ENCODE data around the gene ANKRD45. TPM values are rescaled to one million over a fixed set of nuclear protein-coding genes. Genes with fewer than 3 reads are reported as not detected.
"Not testable (repeated sequence)": the region's sequence is repeated elsewhere in the genome, so short reads cannot be mapped to it uniquely, and the experiment has no call there.

ANKRD45 gene, protein sequence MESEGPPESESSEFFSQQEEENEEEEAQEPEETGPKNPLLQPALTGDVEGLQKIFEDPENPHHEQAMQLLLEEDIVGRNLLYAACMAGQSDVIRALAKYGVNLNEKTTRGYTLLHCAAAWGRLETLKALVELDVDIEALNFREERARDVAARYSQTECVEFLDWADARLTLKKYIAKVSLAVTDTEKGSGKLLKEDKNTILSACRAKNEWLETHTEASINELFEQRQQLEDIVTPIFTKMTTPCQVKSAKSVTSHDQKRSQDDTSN
- total RNA-seq: not detected

DNA sequence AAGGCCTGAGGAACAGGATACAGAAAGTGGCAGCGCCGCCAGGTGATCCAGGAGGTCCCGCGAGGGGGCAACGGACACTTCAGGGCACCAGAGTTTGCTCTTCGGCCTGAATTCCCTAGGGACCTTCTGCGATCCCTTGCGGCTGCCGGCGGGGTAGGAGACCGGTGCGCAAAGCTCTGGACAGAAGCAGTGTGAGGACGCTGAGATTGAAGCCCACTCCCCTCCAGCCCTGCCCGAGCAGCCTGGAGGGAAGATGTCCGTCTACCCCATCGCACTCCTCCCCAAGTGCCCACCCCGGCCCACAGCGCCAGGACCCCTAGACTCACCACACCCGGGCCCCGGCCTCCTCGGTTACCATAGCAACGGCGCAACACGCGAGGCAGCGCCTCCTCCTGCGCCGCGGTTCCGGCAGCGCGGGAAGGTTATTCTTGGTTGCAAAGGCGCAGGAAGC lies at the start of gene ANKRD45:
Gene ANKRD45, minus strand, starts transcription at position 361 of the 451 bp plus-strand sequence. CDS start 10,433 bp downstream, outside the sequence.
- peak; percentile 29 for DNase-seq
- intact Hi-C loops (cut with micrococcal nuclease): no loop called here
- Mint-ChIP-seq H3K9me3 (no peaks in the 10 kb centered on the region), H3K4me1 (ENCODE audit: low read depth) (peaks cover 13% of the 10 kb centered on the region), H3K4me3 (peak within 1 kb of the TSS; percentile 53), H3K27ac (no peak within 1 kb of the TSS), H3K36me3 (ENCODE audit: low read depth) (peaks cover 2% of the 10 kb centered on the region), H3K27me3 (ENCODE audit: low read depth) (peaks cover 30% of the 10 kb centered on the region)
- CTCF ChIA-PET: no interaction called here

DNA sequence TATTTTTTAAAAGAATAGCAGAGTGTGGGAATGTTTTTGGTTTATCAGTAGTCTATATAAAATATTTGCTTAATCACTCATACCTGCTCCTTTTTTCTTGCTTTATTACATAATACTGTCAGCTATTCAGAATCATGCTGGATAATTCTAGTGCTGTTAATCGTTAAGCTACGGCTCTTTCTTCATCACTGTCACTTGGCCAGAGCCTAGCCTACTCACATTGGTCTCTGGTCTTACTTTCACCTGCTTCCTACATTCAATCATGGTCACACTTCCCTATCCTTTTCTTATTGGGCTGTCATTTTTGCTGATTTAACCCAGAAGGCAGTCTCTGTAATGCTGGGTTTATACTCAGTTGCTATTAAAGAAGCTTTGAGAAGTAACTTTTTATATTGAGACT lies 47.6 kb upstream of the ANKRD45 start:
- no peak for DNase-seq
- no peak overlapping the region for H3K27ac Mint-ChIP-seq
- CTCF ChIA-PET: interaction anchor here (0.8 kb wide), 1 partner anchor 287 kb away, joined by 3 read pairs; no protein-coding TSS in a partner anchor
- H3K4me3 Mint-ChIP-seq: no peak overlapping the region
- intact Hi-C loops (cut with micrococcal nuclease): loop anchor here (10.0 kb wide), 1 partner anchor 498 kb away; no protein-coding TSS in a partner anchor
- H3K27me3 Mint-ChIP-seq (ENCODE audit: low read depth): no peaks in the 10 kb centered on the region
- no peaks in the 10 kb centered on the region for H3K9me3 Mint-ChIP-seq
- H3K36me3 Mint-ChIP-seq (ENCODE audit: low read depth): peaks cover 8% of the 10 kb centered on the region
- H3K4me1 Mint-ChIP-seq (ENCODE audit: low read depth): peaks cover 21% of the 10 kb centered on the region

DNA sequence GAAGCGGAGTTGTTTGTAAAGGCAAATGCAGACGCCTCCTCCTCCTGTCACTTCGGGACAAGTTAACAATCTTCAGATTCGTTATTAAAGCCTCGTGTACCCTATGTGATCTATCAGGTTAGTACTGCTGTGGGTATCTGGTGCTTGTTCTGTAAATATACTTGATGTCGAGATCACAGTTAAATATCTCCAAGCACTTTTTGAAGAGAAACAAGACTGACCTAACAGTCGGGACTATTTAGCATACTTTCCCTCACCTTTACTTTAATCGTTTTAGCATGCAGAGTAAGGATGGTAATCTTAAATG lies 45.8 kb upstream of the ANKRD45 start:
- Mint-ChIP-seq H3K4me3 (peak overlapping the region; percentile 97), H3K4me1 (ENCODE audit: low read depth) (peaks cover 14% of the 10 kb centered on the region), H3K36me3 (ENCODE audit: low read depth) (no peaks in the 10 kb centered on the region), H3K27me3 (ENCODE audit: low read depth) (peaks cover 9% of the 10 kb centered on the region), H3K9me3 (no peaks in the 10 kb centered on the region), H3K27ac (peak overlapping the region; percentile 96)
- no peak for DNase-seq
- intact Hi-C loops (cut with micrococcal nuclease): loop anchor here (1.0 to 10.0 kb wide), 3 partner anchors 284 to 499 kb away; partner anchors contain the start of gene RABGAP1L
- CTCF ChIA-PET: interaction anchor here (1.2 to 1.5 kb wide), 4 partner anchors 74 to 286 kb away, joined by 3 to 4 read pairs (median 4); partner anchors contain the start of gene DARS2

DNA sequence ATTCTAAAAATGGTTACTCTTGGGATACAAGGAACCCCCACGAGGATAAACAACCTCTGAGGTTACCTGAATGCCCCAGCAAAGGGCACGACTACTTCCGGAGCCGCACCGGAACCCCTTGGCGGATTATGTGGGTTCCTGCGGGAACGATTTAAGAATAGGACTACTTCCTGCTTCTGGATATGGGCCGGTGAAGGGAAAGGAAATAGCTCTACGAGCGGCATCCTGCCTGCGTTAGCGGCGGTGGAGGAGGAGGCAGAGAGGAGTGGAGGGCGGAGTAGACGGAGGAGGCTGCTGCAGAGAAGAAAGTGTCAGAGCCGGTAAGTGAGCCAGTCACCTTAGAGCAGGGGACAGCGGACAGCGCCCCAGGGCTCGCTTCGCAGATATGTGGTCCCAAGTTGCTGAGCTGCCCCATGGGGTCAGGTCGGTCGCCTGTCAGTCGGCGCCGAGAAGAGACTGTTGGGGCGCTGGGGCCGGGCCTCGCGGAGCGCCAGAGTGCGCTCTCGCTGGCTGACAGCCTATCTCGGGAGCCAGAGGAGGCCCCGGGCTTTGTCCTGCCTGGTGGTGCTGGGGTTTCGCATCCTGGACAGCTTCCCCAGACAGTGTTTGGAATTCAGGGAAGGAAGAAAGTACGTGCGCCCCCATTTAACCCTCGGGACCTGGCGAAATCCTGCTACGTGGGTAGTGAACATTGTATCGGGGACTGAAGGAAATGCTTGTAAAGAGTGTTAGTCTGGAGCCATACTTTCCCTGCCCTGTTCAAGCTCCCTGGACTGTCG lies 45.3 kb upstream of the ANKRD45 start, which contains the start of gene KLHL20:
Gene KLHL20, plus strand, starts transcription at position 223 of the 779 bp plus-strand sequence. CDS start 1,063 bp downstream, outside the sequence.
- peak; percentile 91 for DNase-seq
- peak within 1 kb of the TSS; percentile 97 for H3K4me3 Mint-ChIP-seq
- peaks cover 9% of the 10 kb centered on the region for H3K4me1 Mint-ChIP-seq (ENCODE audit: low read depth)
- CTCF ChIA-PET: interaction anchor here (1.2 to 1.5 kb wide), 6 partner anchors 8 to 285 kb away, joined by 3 to 4 read pairs (median 4); partner anchors contain the start of gene DARS2
- intact Hi-C loops (cut with micrococcal nuclease): loop anchor here (1.0 to 10.0 kb wide), 8 partner anchors 109 to 1284 kb away; partner anchors contain the start of genes CACYBP, CENPL, DARS2 and PRDX6
- peak within 1 kb of the TSS; percentile 96 for H3K27ac Mint-ChIP-seq
- H3K27me3 Mint-ChIP-seq (ENCODE audit: low read depth): peaks cover 15% of the 10 kb centered on the region
- no peaks in the 10 kb centered on the region for H3K9me3 Mint-ChIP-seq
- H3K36me3 Mint-ChIP-seq (ENCODE audit: low read depth): no peaks in the 10 kb centered on the region

DNA sequence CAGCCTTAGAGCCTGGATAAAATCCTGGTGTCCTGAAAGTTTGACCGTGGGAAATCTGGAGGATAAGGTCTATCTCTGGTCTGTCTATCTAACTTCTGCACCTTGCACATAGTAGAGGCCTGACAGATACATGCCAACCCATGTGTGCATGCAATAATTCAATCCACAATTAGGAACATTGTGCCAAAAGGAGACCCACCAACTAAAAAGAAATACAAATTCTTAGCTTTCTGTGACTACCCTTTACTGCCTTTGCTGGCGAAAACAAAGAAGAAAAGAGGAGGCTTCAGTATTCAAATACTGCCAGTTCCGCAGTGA lies 44.7 kb upstream of the ANKRD45 start:
- CTCF ChIA-PET: interaction anchor here (0.8 to 1.5 kb wide), 6 partner anchors 9 to 548 kb away, joined by 3 to 4 read pairs (median 4); partner anchors contain the start of gene DARS2
- H3K4me1 Mint-ChIP-seq (ENCODE audit: low read depth): peaks cover 9% of the 10 kb centered on the region
- H3K36me3 Mint-ChIP-seq (ENCODE audit: low read depth): no peaks in the 10 kb centered on the region
- H3K4me3 Mint-ChIP-seq: peak overlapping the region; percentile 97
- peak overlapping the region; percentile 96 for H3K27ac Mint-ChIP-seq
- H3K27me3 Mint-ChIP-seq (ENCODE audit: low read depth): peaks cover 16% of the 10 kb centered on the region
- DNase-seq: no peak
- H3K9me3 Mint-ChIP-seq: no peaks in the 10 kb centered on the region
- intact Hi-C loops (cut with micrococcal nuclease): loop anchor here (1.0 to 10.0 kb wide), 7 partner anchors 110 to 1285 kb away; partner anchors contain the start of genes CACYBP, CENPL, DARS2 and PRDX6

DNA sequence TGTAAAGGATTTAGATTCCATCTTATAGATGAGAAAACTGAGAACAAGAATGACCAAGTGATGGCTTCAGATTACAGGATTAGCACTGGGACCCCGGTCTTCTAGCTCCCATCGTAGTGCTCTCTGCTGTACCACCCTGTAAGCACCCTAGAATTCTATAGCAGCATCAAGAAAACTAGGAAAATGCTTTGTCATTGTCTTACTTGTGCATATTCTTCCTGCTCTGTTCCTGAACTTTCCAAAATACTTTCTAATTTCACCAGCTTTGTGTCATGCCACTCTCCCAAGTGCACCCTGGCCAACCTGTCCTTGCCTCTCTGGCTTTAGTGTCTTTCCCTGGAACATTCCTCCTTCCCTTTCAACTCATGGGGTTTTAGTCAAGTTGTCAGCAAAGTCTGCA lies 39.1 kb upstream of the ANKRD45 start:
- intact Hi-C loops (cut with micrococcal nuclease): no loop called here
- no peaks in the 10 kb centered on the region for H3K36me3 Mint-ChIP-seq (ENCODE audit: low read depth)
- CTCF ChIA-PET: interaction anchor here (0.8 kb wide), 1 partner anchor 277 kb away, joined by 3 read pairs; no protein-coding TSS in a partner anchor
- no peaks in the 10 kb centered on the region for H3K4me1 Mint-ChIP-seq (ENCODE audit: low read depth)
- no peaks in the 10 kb centered on the region for H3K9me3 Mint-ChIP-seq
- H3K27me3 Mint-ChIP-seq (ENCODE audit: low read depth): peaks cover 16% of the 10 kb centered on the region
- no peak overlapping the region for H3K27ac Mint-ChIP-seq
- no peak for DNase-seq
- no peak overlapping the region for H3K4me3 Mint-ChIP-seq

DNA sequence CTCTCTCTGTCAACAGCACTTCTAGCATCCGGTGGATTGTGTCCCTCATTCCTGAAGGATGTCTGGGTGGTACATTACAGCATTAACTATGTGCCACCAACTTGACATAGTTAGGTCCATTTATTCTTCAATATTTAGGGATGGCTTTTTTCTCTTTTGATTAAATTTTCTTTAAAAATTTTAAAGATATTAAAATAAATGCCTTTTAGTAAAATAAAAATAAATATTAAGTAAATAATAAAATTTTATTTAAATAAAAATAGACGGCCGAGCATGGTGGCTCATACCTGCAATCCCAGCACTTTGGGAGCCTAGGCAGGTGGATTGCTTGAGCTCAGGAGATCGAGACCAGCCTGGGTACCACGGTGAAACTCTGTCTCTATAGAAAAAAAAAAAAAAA lies 35.5 kb upstream of the ANKRD45 start:
- no peak for DNase-seq
- Mint-ChIP-seq H3K27me3 (ENCODE audit: low read depth) (peaks cover 3% of the 10 kb centered on the region), H3K4me3 (no peak overlapping the region), H3K9me3 (peaks cover 2% of the 10 kb centered on the region), H3K27ac (no peak overlapping the region), H3K4me1 (ENCODE audit: low read depth) (no peaks in the 10 kb centered on the region), H3K36me3 (ENCODE audit: low read depth) (no peaks in the 10 kb centered on the region)
- CTCF ChIA-PET: no interaction called here
- intact Hi-C loops (cut with micrococcal nuclease): no loop called here

DNA sequence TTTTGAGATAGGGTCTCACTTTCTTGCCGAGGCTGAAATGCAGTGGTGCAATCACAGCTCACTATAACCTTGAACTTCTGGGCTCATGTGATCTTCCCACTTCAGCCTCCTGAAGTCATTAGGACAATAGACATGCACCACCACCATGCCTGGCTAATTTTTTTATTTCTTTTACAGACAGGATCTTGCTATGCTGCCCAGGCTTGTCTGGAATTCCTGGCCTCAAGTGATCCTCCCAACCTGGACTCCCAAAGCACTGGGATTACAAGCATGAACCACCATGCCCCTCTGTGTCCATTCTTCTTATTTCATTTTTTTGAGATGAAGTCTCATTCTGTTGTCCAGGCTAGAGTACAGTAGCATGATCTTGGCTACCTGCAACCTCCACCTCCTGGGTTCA lies 33.1 kb upstream of the ANKRD45 start:
- Mint-ChIP-seq H3K27ac (no peak overlapping the region), H3K36me3 (ENCODE audit: low read depth) (no peaks in the 10 kb centered on the region), H3K9me3 (peaks cover 2% of the 10 kb centered on the region), H3K4me1 (ENCODE audit: low read depth) (no peaks in the 10 kb centered on the region), H3K4me3 (no peak overlapping the region), H3K27me3 (ENCODE audit: low read depth) (peaks cover 9% of the 10 kb centered on the region)
- intact Hi-C loops (cut with micrococcal nuclease): no loop called here
- DNase-seq: no peak
- CTCF ChIA-PET: interaction anchor here (1.5 kb wide), 1 partner anchor 271 kb away, joined by 4 read pairs; no protein-coding TSS in a partner anchor

DNA sequence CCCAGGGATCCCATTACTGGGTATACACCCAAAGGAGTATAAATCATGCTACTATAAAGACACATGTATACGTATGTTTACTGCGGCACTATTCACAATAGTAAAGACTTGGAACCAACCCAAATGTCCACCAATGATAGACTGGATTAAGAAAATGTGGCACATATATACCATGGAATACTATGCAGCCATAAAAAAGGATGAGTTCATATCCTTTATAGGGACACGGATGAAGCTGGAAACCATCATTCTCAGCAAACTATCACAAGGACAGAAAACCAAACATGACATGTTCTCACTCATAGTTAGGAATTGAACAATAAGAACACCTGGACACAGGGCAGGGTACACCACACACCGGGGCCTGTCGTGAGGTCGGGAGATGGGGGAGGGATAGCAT lies 31.6 kb upstream of the ANKRD45 start:
- H3K4me3 Mint-ChIP-seq; CTCF ChIA-PET; H3K36me3 Mint-ChIP-seq (ENCODE audit: low read depth); H3K27ac Mint-ChIP-seq; DNase-seq; H3K4me1 Mint-ChIP-seq (ENCODE audit: low read depth); H3K9me3 Mint-ChIP-seq; intact Hi-C loops (cut with micrococcal nuclease): not testable (repeated sequence)
- peaks cover 17% of the 10 kb centered on the region for H3K27me3 Mint-ChIP-seq (ENCODE audit: low read depth)

DNA sequence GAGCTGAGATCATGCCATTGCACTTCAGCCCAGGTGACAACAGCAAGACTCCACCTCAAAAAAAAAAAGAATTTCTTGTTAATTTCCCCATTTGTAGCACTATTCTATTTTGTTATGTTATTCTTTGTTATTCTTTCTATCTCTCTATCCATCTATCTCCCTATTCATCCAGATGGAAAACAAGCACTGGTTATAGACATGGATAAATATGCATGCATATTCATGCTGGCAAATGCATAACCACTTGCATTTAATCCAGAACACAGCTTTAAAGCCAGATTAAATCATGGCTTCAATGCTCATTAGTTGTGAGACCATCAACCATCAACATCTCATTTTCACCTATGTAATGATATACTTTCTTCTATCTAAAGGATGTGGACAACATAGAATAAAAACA lies 23.6 kb upstream of the ANKRD45 start:
- H3K4me3 Mint-ChIP-seq: no peak overlapping the region
- H3K36me3 Mint-ChIP-seq (ENCODE audit: low read depth): no peaks in the 10 kb centered on the region
- DNase-seq: no peak
- peaks cover 2% of the 10 kb centered on the region for H3K4me1 Mint-ChIP-seq (ENCODE audit: low read depth)
- intact Hi-C loops (cut with micrococcal nuclease): no loop called here
- CTCF ChIA-PET: interaction anchor here (0.6 to 0.8 kb wide), 2 partner anchors 221 to 263 kb away, joined by 3 to 4 read pairs; no protein-coding TSS in a partner anchor
- no peak overlapping the region for H3K27ac Mint-ChIP-seq
- no peaks in the 10 kb centered on the region for H3K9me3 Mint-ChIP-seq
- H3K27me3 Mint-ChIP-seq (ENCODE audit: low read depth): peaks cover 18% of the 10 kb centered on the region

DNA sequence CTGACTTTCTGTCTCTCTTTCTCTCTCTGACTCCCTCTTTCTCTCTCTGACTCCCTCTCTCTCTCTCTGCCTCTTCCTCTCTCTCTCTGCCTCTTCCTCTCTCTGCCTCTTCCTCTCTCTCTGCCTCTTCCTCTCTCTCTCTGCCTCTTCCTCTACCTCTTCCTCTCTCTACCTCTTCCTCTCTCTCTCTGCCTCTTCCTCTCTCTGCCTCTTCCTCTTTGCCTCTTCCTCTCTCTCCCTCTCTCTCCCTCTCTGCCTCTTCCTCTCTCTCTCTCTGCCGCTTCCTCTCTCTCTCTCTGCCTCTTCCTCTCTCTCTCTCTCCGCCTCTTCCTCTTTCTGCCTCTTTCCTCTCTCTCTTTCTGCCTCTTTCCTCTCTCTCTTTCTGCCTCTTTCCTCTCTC lies 18.6 kb upstream of the ANKRD45 start:
- Mint-ChIP-seq H3K27me3 (ENCODE audit: low read depth) (no peaks in the 10 kb centered on the region), H3K4me1 (ENCODE audit: low read depth) (peaks cover 4% of the 10 kb centered on the region), H3K4me3 (no peak overlapping the region), H3K27ac (no peak overlapping the region), H3K9me3 (no peaks in the 10 kb centered on the region), H3K36me3 (ENCODE audit: low read depth) (no peaks in the 10 kb centered on the region)
- intact Hi-C loops (cut with micrococcal nuclease): no loop called here
- CTCF ChIA-PET: no interaction called here
- DNase-seq: no peak

DNA sequence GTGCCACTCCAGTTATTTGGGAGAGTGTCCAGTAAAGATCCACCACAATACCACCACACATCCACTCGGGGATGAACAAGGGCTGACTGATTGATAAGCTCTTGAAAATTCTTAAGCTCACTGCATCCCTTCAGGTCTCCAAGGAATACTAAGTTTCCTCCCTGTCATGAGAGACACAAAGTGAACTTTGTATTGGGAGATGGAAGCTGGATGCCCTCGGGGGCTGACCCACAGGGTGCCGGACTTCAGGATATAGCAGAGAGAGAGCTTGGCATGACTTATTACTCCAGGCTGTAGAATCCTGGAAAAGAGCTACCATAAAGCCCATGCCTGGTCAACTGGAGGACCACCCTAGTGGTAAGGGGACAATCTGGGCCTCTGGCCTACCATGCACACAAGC lies 15.5 kb upstream of the ANKRD45 start:
- H3K27ac Mint-ChIP-seq; H3K4me3 Mint-ChIP-seq; H3K4me1 Mint-ChIP-seq (ENCODE audit: low read depth); DNase-seq; H3K36me3 Mint-ChIP-seq (ENCODE audit: low read depth); intact Hi-C loops (cut with micrococcal nuclease); H3K9me3 Mint-ChIP-seq; H3K27me3 Mint-ChIP-seq (ENCODE audit: low read depth); CTCF ChIA-PET: not testable (repeated sequence)
